ENCODE measurements around the gene CLCN4. TPM values are rescaled to one million over a fixed set of nuclear protein-coding genes. Genes with fewer than 3 reads are reported as not detected.

The CLCN4 gene
- total and polyA plus RNA-seq, 10 donors: 0.63 to 10.9 (median 5.0) TPM

- Histone ChIP-seq H3K27me3 (replicated peaks in 1 of 7) (no peaks in the 10 kb centered on the region), H3K36me3 (peaks cover 0 to 14% (median 0%) of the 10 kb centered on the region in 6 donors), H3K4me3 (no peak overlapping the region), H3K27ac (no peak overlapping the region), H3K9me3 (no peaks in the 10 kb centered on the region), H3K4me1 (no peaks in the 10 kb centered on the region)
- intact Hi-C loops (cut with DNase I; ENCODE audit: low total_unique reads): no loop called here
- no peak for DNase-seq
- TF ChIP-seq POLR2AphosphoS5 (IDR thresholded peaks at IDR 0.05): no peak
- TF ChIP-seq POLR2A (IDR thresholded peaks at IDR 0.05): no peak
- TF ChIP-seq CTCF (IDR thresholded peaks at IDR 0.05 in 8 of 11, conservative IDR thresholded peaks at IDR 0.05 in 3 of 11): no peak
- WGBS, 5 donors: 51 to 85% (median 83%) methylated on average over 3 of the region's 3 CpGs
Observed at GRCh38 chrX:10233173-10233572, 76.4 kb downstream of the CLCN4 start.

GRCh38 chrX:10233696-10234095, 76.9 kb downstream of the CLCN4 start:
- TF ChIP-seq POLR2AphosphoS5 (IDR thresholded peaks at IDR 0.05): no peak
- TF ChIP-seq CTCF (IDR thresholded peaks at IDR 0.05 in 8 of 11, conservative IDR thresholded peaks at IDR 0.05 in 3 of 11): no peak
- TF ChIP-seq POLR2A (IDR thresholded peaks at IDR 0.05): no peak
- Histone ChIP-seq H3K27me3 (replicated peaks in 1 of 7) (no peaks in the 10 kb centered on the region), H3K36me3 (peaks cover 0 to 14% (median 0%) of the 10 kb centered on the region in 6 donors), H3K27ac (no peak overlapping the region), H3K4me3 (no peak overlapping the region), H3K9me3 (no peaks in the 10 kb centered on the region), H3K4me1 (no peaks in the 10 kb centered on the region)
- DNase-seq: no peak
- WGBS, 5 donors: 70 to 94% (median 89%) methylated on average over 6 of the region's 6 CpGs
- intact Hi-C loops (cut with DNase I; ENCODE audit: low total_unique reads): no loop called here

- intact Hi-C loops (cut with DNase I; ENCODE audit: low total_unique reads): no loop called here
Observed at GRCh38 chrX:10235851-10236250, 79.1 kb downstream of the CLCN4 start.

GRCh38 chrX:10237241-10237640, 80.5 kb downstream of the CLCN4 start:
- H3K27ac ChIP-seq: no peak overlapping the region
- intact Hi-C loops (cut with DNase I; ENCODE audit: low total_unique reads): no loop called here
- no peak for TF ChIP-seq POLR2AphosphoS5 (IDR thresholded peaks at IDR 0.05)
- no peak for TF ChIP-seq CTCF (IDR thresholded peaks at IDR 0.05 in 8 of 11, conservative IDR thresholded peaks at IDR 0.05 in 3 of 11)
- TF ChIP-seq POLR2A (IDR thresholded peaks at IDR 0.05): no peak
- H3K9me3 ChIP-seq: no peaks in the 10 kb centered on the region
- no peaks in the 10 kb centered on the region for H3K27me3 ChIP-seq (replicated peaks in 1 of 7)
- 71 to 96% (median 76%) methylated on average over 7 of the region's 7 CpGs for WGBS, 5 donors
- H3K4me1 ChIP-seq: no peaks in the 10 kb centered on the region
- H3K4me3 ChIP-seq: no peak overlapping the region
- peaks cover 0 to 14% (median 0%) of the 10 kb centered on the region in 6 donors for H3K36me3 ChIP-seq
- no peak for DNase-seq

More at GRCh38 chrX:10235851-10236250, 79.1 kb downstream of the CLCN4 start:
- no peak for DNase-seq
- H3K36me3 ChIP-seq: peaks cover 0 to 14% (median 0%) of the 10 kb centered on the region in 6 donors
- no peak for TF ChIP-seq POLR2A (IDR thresholded peaks at IDR 0.05)
- TF ChIP-seq CTCF (IDR thresholded peaks at IDR 0.05 in 8 of 11, conservative IDR thresholded peaks at IDR 0.05 in 3 of 11): no peak
- H3K27me3 ChIP-seq (replicated peaks in 1 of 7): no peaks in the 10 kb centered on the region
- H3K4me1 ChIP-seq: no peaks in the 10 kb centered on the region
- 81 to 92% (median 90%) methylated on average over 7 of the region's 7 CpGs for WGBS, 5 donors
- no peak overlapping the region for H3K4me3 ChIP-seq
- no peak overlapping the region for H3K27ac ChIP-seq
- no peaks in the 10 kb centered on the region for H3K9me3 ChIP-seq
